HepG2 (cell line): Measurements from ENCODE around the gene SLC38A2. TPM values are rescaled to one million over a fixed set of nuclear protein-coding genes. Genes with fewer than 3 reads are reported as not detected.

ENCODE experiments used
- ARNT2 ChIP-seq: sonication (generic); formaldehyde crosslinking; IDR thresholded peaks from 2 replicates; pipeline ENCODE4 v1.8.0; 2022; ENCODE audit warnings: mild to moderate bottlenecking, low read depth, missing genetic modification reagents, moderate library complexity
- BHLHE40 ChIP-seq: IDR thresholded peaks from 2 replicates; pipeline ENCODE4 v1.6.1; 2011; ENCODE audit warnings: low read length, improper control_type of control experiment
- KLF12 ChIP-seq: sonication (generic); formaldehyde crosslinking; IDR thresholded peaks from 2 replicates; pipeline ENCODE4 v1.4.0; 2020; ENCODE audit warnings: missing genetic modification reagents, borderline replicate concordance
- NCOA2 ChIP-seq: sonication (generic); formaldehyde crosslinking; IDR thresholded peaks from 2 replicates; pipeline ENCODE4 v1.8.0; 2022; ENCODE audit warnings: inconsistent platforms
- PPARG ChIP-seq: conservative IDR thresholded peaks from 2 replicates; pipeline ENCODE4 v1.6.1; 2016; ENCODE audit warnings: missing biosample characterization, missing genetic modification reagents
- PRPF4 ChIP-seq: fragments of 200-400 bp; formaldehyde crosslinking; IDR thresholded peaks from 2 replicates; pipeline ENCODE4 v1.6.1; 2016; ENCODE audit warnings: low read length, low read depth; ENCODE audit not compliant: poor library complexity, severe bottlenecking
- SMYD3 ChIP-seq: sonication (generic); formaldehyde crosslinking; IDR thresholded peaks from 2 replicates; pipeline ENCODE4 v1.8.1; 2023; ENCODE audit warnings: mild to moderate bottlenecking, missing genetic modification reagents
- TCF7 ChIP-seq: sonication (generic); IDR thresholded peaks from 2 replicates; pipeline ENCODE4 v1.6.1; 2016; ENCODE audit warnings: antibody characterized with exemption, low read depth
- TGIF2 ChIP-seq: IDR thresholded peaks from 2 replicates; pipeline ENCODE4 v1.6.1; 2016; ENCODE audit warnings: control low read depth, missing compliant biosample characterization
- U2AF1 ChIP-seq: fragments of 200-400 bp; formaldehyde crosslinking; optimal IDR thresholded peaks from 2 replicates; pipeline ENCODE3; 2017; ENCODE audit warnings: mild to moderate bottlenecking, low read depth, low read length
- ZBTB38 ChIP-seq: sonication (generic); formaldehyde crosslinking; IDR thresholded peaks from 2 replicates; pipeline ENCODE4 v1.5.1; 2020; ENCODE audit warnings: mild to moderate bottlenecking, missing genetic modification reagents
- ZC3H4 ChIP-seq: sonication (generic); formaldehyde crosslinking; IDR thresholded peaks from 2 replicates; pipeline ENCODE4 v1.4.0; 2020; ENCODE audit warnings: missing genetic modification reagents, borderline replicate concordance
- ZFP90 ChIP-seq: sonication (generic); formaldehyde crosslinking; IDR thresholded peaks from 2 replicates; pipeline ENCODE4 v1.8.0; 2022; ENCODE audit warnings: missing genetic modification reagents, mild to moderate bottlenecking, inconsistent platforms, borderline replicate concordance
- ZNF138 ChIP-seq: sonication (generic); formaldehyde crosslinking; IDR thresholded peaks from 2 replicates; pipeline ENCODE4 v1.5.0; 2020; ENCODE audit warnings: mild to moderate bottlenecking, low read depth, missing genetic modification reagents
- ZNF552 ChIP-seq: sonication (generic); formaldehyde crosslinking; IDR thresholded peaks from 2 replicates; pipeline ENCODE4 v1.9.0; 2022; ENCODE audit warnings: missing genetic modification reagents, mild to moderate bottlenecking, borderline replicate concordance
- ZNF569 ChIP-seq: sonication (generic); formaldehyde crosslinking; IDR thresholded peaks from 2 replicates; pipeline ENCODE4 v1.5.0; 2020; ENCODE audit warnings: mild to moderate bottlenecking, missing genetic modification reagents, moderate library complexity, borderline replicate concordance
- ZNF589 ChIP-seq: sonication (generic); formaldehyde crosslinking; conservative IDR thresholded peaks from 2 replicates; pipeline ENCODE4 v1.8.0; 2022; ENCODE audit warnings: mild to moderate bottlenecking, moderate library complexity, missing genetic modification reagents
- ZNF670 ChIP-seq: sonication (generic); formaldehyde crosslinking; IDR thresholded peaks from 2 replicates; pipeline ENCODE4 v1.8.0; 2022; ENCODE audit warnings: mild to moderate bottlenecking, missing genetic modification reagents, borderline replicate concordance
- ZNF703 ChIP-seq: sonication (generic); formaldehyde crosslinking; IDR thresholded peaks from 2 replicates; pipeline ENCODE4 v1.5.1; 2020; ENCODE audit warnings: missing genetic modification reagents, mild to moderate bottlenecking, moderate library complexity, borderline replicate concordance
- ZNF839 ChIP-seq: sonication (generic); formaldehyde crosslinking; IDR thresholded peaks from 2 replicates; pipeline ENCODE4 v1.4.0; 2020; ENCODE audit warnings: missing genetic modification reagents, mild to moderate bottlenecking, borderline replicate concordance
- polyA plus RNA-seq, 8 experiments: library from polyadenylated mRNA; depleted of rRNA in 3 of 8; stranded (reverse) in 7 of 8; unstranded in 1 of 8; fragments of >200 nt; fragmentation: Illumina TruSeq in 4 of 8; extraction: Trizol in 4 of 8; gene quantifications; 2 replicates each; pipeline versions ENCODE4 v1.2.1 to v1.2.3, GENCODE V29; 2011 to 2016; ENCODE audit warnings: low read depth in 4 of 8, missing spikeins in 1 of 8, mixed read lengths in 1 of 8; ENCODE audit not compliant: insufficient read depth in 1 of 8
- total RNA-seq, 5 experiments: library from RNA; depleted of rRNA; stranded (reverse); fragments of >200 nt; fragmentation: Illumina TruSeq; extraction: Trizol; gene quantifications; 2 replicates each; pipeline ENCODE4 v1.2.3, GENCODE V29; 2016; ENCODE audit warnings: low read depth in 1 of 5
- TF ChIP-seq, protein P1 (sequence below): sonication (generic); formaldehyde crosslinking; IDR thresholded peaks from 2 replicates; pipeline ENCODE4 v1.4.0; 2020; ENCODE audit warnings: missing genetic modification reagents
- TF ChIP-seq, protein P2 (sequence below): sonication (generic); formaldehyde crosslinking; conservative IDR thresholded peaks from 2 replicates; pipeline ENCODE4 v1.4.0; 2020; ENCODE audit warnings: missing genetic modification reagents
- TF ChIP-seq, protein P3 (sequence below): sonication (generic); formaldehyde crosslinking; IDR thresholded peaks from 2 replicates; pipeline ENCODE4 v1.5.0; 2020; ENCODE audit warnings: missing genetic modification reagents, mild to moderate bottlenecking, borderline replicate concordance

SLC38A2 gene
- total and polyA plus RNA-seq, 2 of the 13 experiments (the other 11 are each of a cell fraction or from before 2014, with no cell fraction given): 368 to 880 TPM

DNA sequence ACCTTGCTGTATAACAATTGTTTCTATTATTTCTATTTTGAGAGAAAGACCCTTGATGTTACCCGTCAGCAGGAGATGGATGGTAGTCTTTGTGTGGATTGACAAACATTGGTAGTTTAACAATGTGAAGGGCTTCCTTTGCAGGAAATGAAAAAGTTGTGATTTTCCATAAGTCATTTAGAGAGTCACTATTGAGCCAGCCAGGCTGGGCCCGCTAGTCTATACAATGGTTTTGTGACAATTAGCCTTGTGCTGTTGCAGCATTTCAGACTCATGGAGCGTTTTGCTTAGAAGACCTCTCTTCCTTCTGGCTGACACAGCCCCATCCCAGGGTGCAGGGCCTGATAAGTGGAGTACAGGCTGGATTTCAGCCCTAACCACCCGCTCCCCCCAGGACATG is 18.3 kb upstream of the SLC38A2 start (continued):
- TF ChIP-seq, protein P1, sequence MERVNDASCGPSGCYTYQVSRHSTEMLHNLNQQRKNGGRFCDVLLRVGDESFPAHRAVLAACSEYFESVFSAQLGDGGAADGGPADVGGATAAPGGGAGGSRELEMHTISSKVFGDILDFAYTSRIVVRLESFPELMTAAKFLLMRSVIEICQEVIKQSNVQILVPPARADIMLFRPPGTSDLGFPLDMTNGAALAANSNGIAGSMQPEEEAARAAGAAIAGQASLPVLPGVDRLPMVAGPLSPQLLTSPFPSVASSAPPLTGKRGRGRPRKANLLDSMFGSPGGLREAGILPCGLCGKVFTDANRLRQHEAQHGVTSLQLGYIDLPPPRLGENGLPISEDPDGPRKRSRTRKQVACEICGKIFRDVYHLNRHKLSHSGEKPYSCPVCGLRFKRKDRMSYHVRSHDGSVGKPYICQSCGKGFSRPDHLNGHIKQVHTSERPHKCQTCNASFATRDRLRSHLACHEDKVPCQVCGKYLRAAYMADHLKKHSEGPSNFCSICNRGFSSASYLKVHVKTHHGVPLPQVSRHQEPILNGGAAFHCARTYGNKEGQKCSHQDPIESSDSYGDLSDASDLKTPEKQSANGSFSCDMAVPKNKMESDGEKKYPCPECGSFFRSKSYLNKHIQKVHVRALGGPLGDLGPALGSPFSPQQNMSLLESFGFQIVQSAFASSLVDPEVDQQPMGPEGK (CRISPR knock-in tag): 0 out of 2 replicates have a peak, but pooled peaks have one; percentile 11
- TF ChIP-seq TGIF2 (CRISPR knock-in tag) (no peak), U2AF1 (no peak), KLF12 (no peak), ZNF589 (no peak), ZNF552 (CRISPR knock-in tag) (no peak), ZNF569 (CRISPR knock-in tag) (no peak), NCOA2 (CRISPR knock-in tag) (peak; percentile 39; the same call in 1 of the 2 replicates), PRPF4 (no peak), BHLHE40 (no peak), ARNT2 (CRISPR knock-in tag) (0 out of 2 replicates have a peak, but pooled peaks have one; percentile 34), ZNF138 (no peak), ZC3H4 (CRISPR knock-in tag) (no peak), SMYD3 (CRISPR knock-in tag) (no peak), TCF7 (peak; percentile 35), ZFP90 (CRISPR knock-in tag) (no peak), ZNF839 (CRISPR knock-in tag) (no peak), ZNF670 (CRISPR knock-in tag) (no peak), ZBTB38 (CRISPR knock-in tag) (0 out of 2 replicates have a peak, but pooled peaks have one; percentile 43), ZNF703 (no peak), PPARG (CRISPR knock-in tag) (0 out of 2 replicates have a peak, but pooled peaks have one; percentile 6)
- TF ChIP-seq, protein P2, sequence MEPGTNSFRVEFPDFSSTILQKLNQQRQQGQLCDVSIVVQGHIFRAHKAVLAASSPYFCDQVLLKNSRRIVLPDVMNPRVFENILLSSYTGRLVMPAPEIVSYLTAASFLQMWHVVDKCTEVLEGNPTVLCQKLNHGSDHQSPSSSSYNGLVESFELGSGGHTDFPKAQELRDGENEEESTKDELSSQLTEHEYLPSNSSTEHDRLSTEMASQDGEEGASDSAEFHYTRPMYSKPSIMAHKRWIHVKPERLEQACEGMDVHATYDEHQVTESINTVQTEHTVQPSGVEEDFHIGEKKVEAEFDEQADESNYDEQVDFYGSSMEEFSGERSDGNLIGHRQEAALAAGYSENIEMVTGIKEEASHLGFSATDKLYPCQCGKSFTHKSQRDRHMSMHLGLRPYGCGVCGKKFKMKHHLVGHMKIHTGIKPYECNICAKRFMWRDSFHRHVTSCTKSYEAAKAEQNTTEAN (CRISPR knock-in tag): no peak
- TF ChIP-seq, protein P3, sequence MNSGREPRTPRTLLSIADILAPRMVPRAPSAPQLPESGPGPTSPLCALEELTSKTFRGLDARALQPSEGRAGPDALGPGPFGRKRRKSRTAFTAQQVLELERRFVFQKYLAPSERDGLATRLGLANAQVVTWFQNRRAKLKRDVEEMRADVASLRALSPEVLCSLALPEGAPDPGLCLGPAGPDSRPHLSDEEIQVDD: no peak
